Pancreas (tissue), 10 donors: Measurements from ENCODE around the gene TULP4. TPM values are rescaled to one million over a fixed set of nuclear protein-coding genes. Genes with fewer than 3 reads are reported as not detected.
"Not testable (repeated sequence)": the region's sequence is repeated elsewhere in the genome, so short reads cannot be mapped to it uniquely, and the experiment has no call there.

Source experiments
- ATAC-seq, 4 donors: fragments of 200-7000 bp; cut with Tn5 transposase; one replicate each; pipeline versions ENCODE4 v1.8.0 to v1.9.1; 2020; ENCODE audit warnings: mild to moderate bottlenecking in 4 of 4, moderate library complexity in 4 of 4
- DNase-seq, 6 donors: peaks; one replicate each; pipeline ENCODE4 v3.0.0-alpha.2; 2020
- FAIRE-seq: peaks from 2 replicates; lab custom pipeline; 2012; peaks lifted over from hg19 to GRCh38; lab: Jason Lieb, UNC
- H3K27ac ChIP-seq, 4 donors: fragments of 200-600 bp; sonication (generic); 1 replicate in 3 of 4; 2 replicates in 1 of 4; pipeline versions ENCODE4 v1.5.0 to v1.8.0; 2020
- H3K27me3 ChIP-seq, 4 donors: fragments of 200-600 bp; one replicate each; pipeline ENCODE4 v1.8.0; 2021
- H3K36me3 ChIP-seq, 3 donors: fragments of 200-600 bp; sonication (generic) in 1 of 3; one replicate each; pipeline versions ENCODE4 v1.5.0 to v1.8.0; 2020 to 2021
- H3K4me1 ChIP-seq, 3 donors: fragments of 200-600 bp; one replicate each; pipeline ENCODE4 v1.8.0; 2021
- H3K4me3 ChIP-seq, 4 donors: fragments of 200-600 bp; sonication (generic) in 2 of 4; one replicate each; pipeline versions ENCODE4 v1.5.0 to v1.8.0; 2020 to 2021
- H3K9me3 ChIP-seq, 4 donors: fragments of 200-600 bp; one replicate each; pipeline ENCODE4 v1.8.0; 2021
- CTCF ChIP-seq, 4 donors: fragments of 200-600 bp; sonication (generic) in 3 of 4; IDR thresholded peaks; one replicate each; pipeline versions ENCODE4 v1.5.0 to v1.8.0; 2021; ENCODE audit warnings: antibody characterized with exemption in 4 of 4
- WGBS, 2 donors: extraction: QIAGEN DNeasy Blood & Tissue Kit; methylation state at CpG; one replicate each; pipeline ENCODE4 v1.1.7; 2013; 5-methylcytosine and 5-hydroxymethylcytosine counted together
- intact Hi-C, 3 donors: fragments of 100-400 bp; cut with DNase I; formaldehyde crosslinking; loops; one replicate each; pipeline versions ENCODE4 v1.11.1 to v1.14.2; 2022
- polyA plus RNA-seq, 2 donors: library from polyadenylated mRNA; stranded (reverse); fragments of 200-250 nt; gene quantifications; one replicate each; pipeline ENCODE4 v1.2.3, GENCODE V29; 2013
- total RNA-seq, 6 donors: library from RNA; stranded (reverse); fragmentation: NEBNext Ultra II Directional in 4 of 6; extraction: Animal tissue kit (Norgen Biotek cat#: 25700) in 4 of 6; gene quantifications; one replicate each; pipeline versions ENCODE4 v1.2.1 to v1.2.4, GENCODE V29; 2021 to 2023
- donor health status: healthy with polysubstance abuse.
- donor health status: DM: no; HTN: no; CAD: no; lungs with moderate emphysema.
- donor health status: DM: no; HTN: no; CAD: no.
- donor health status: control.
- donor health status: control.
- donor health status: Bipolar disorder and iron deficiency.
- donor health status: DM: yes; HTN: yes; CAD: no.
- donor health status: DM: no; HTN: no; CAD: no.
- donor health status: DM: no; HTN: no; CAD: no.
- donor health status: DM: yes; HTN: yes; CAD: no.

TULP4 gene
- total and polyA plus RNA-seq, 8 donors: 3.1 to 88.8 (median 48.0) TPM

- no peak for TF ChIP-seq CTCF (IDR thresholded peaks at IDR 0.05)
- DNase-seq: no peak
- no peak overlapping the region for H3K4me3 ChIP-seq
- H3K4me1 ChIP-seq: peaks cover 4 to 10% (median 6%) of the 10 kb centered on the region in 3 donors
- H3K27me3 ChIP-seq: no peaks in the 10 kb centered on the region
- FAIRE-seq: no peak
- intact Hi-C loops: no loop called here
- H3K9me3 ChIP-seq: no peaks in the 10 kb centered on the region
- 89 to 90% methylated on average over 12 of the region's 12 CpGs for WGBS, 2 donors
- ATAC-seq: peak in 2 of 4 donors; percentile 30 to 37
- no peak overlapping the region for H3K27ac ChIP-seq
- peaks cover 0 to 19% (median 0%) of the 10 kb centered on the region in 3 donors for H3K36me3 ChIP-seq
Observed at GRCh38 chr6:158476389-158476788, 164.1 kb downstream of the TULP4 start.

- 94 to 96% methylated on average over 4 of the region's 4 CpGs for WGBS, 2 donors
- peaks cover 0 to 23% (median 0%) of the 10 kb centered on the region in 3 donors for H3K36me3 ChIP-seq
- H3K4me3 ChIP-seq, H3K9me3 ChIP-seq, H3K27me3 ChIP-seq, FAIRE-seq, H3K27ac ChIP-seq, DNase-seq, ATAC-seq, intact Hi-C loops: not testable (repeated sequence)
- H3K4me1 ChIP-seq: peaks cover 4 to 10% (median 6%) of the 10 kb centered on the region in 3 donors
Observed at GRCh38 chr6:158477722-158478121, 165.5 kb downstream of the TULP4 start.

- no peak for FAIRE-seq
- H3K36me3 ChIP-seq: peaks cover 0 to 23% (median 0%) of the 10 kb centered on the region in 3 donors
- ATAC-seq: no peak
Observed at GRCh38 chr6:158480989-158481388, 168.7 kb downstream of the TULP4 start.

GRCh38 chr6:158481690-158482473 is 169.6 kb downstream of the TULP4 start:
- ATAC-seq (no peak), DNase-seq (no peak), FAIRE-seq (no peak)
- TF ChIP-seq CTCF (IDR thresholded peaks at IDR 0.05): no peak
- H3K4me3 ChIP-seq: no peak overlapping the region
- no peaks in the 10 kb centered on the region for H3K4me1 ChIP-seq
- peaks cover 0 to 23% (median 0%) of the 10 kb centered on the region in 3 donors for H3K36me3 ChIP-seq
- no peaks in the 10 kb centered on the region for H3K27me3 ChIP-seq
- intact Hi-C loops: no loop called here
- H3K9me3 ChIP-seq: no peaks in the 10 kb centered on the region
- no peak overlapping the region for H3K27ac ChIP-seq
- WGBS, 2 donors: 90 to 94% methylated on average over 12 of the region's 12 CpGs

More at GRCh38 chr6:158480989-158481388, 168.7 kb downstream of the TULP4 start:
- H3K4me1 ChIP-seq: no peaks in the 10 kb centered on the region
- no peak overlapping the region for H3K4me3 ChIP-seq
- intact Hi-C loops: no loop called here
- WGBS, 2 donors: 94 to 97% methylated on average over 20 of the region's 20 CpGs
- H3K27me3 ChIP-seq: no peaks in the 10 kb centered on the region
- H3K27ac ChIP-seq: no peak overlapping the region
- no peak for DNase-seq
- no peak for TF ChIP-seq CTCF (IDR thresholded peaks at IDR 0.05)
- H3K9me3 ChIP-seq: no peaks in the 10 kb centered on the region

- H3K36me3 ChIP-seq: peaks cover 0 to 14% (median 0%) of the 10 kb centered on the region in 3 donors
- ATAC-seq: no peak
Observed at GRCh38 chr6:158485431-158485830, 173.2 kb downstream of the TULP4 start.

More at GRCh38 chr6:158485431-158485830, 173.2 kb downstream of the TULP4 start:
- Histone ChIP-seq H3K27ac (no peak overlapping the region), H3K4me1 (no peaks in the 10 kb centered on the region), H3K9me3 (no peaks in the 10 kb centered on the region), H3K27me3 (no peaks in the 10 kb centered on the region), H3K4me3 (no peak overlapping the region)
- WGBS, 2 donors: 90 to 96% methylated on average over 2 of the region's 2 CpGs
- FAIRE-seq (no peak), DNase-seq (no peak)
- no peak for TF ChIP-seq CTCF (IDR thresholded peaks at IDR 0.05)
- intact Hi-C loops: no loop called here
